Activated CD8-positive, alpha-beta memory T cell treated with anti-CD3 and anti-CD28 coated beads for 1 hour (primary cell): ENCODE data around the gene UBE2V1.
A peak's percentile ranks its signal among the peaks of the same experiment; 100 is the strongest.
"Not testable (repeated sequence)": the region's sequence is repeated elsewhere in the genome, so short reads cannot be mapped to it uniquely, and the experiment has no call there.

ENCODE experiments used
- DNase-seq, 2 donors: peaks; one replicate each; pipeline ENCODE4 v3.0.0-alpha.2; 2020; ENCODE audit warnings: low read depth in 1 of 2; ENCODE audit errors: extremely low read depth in 1 of 2

Gene UBE2V1

GRCh38 chr20:50115591-50116367 is 2.8 kb upstream of the UBE2V1 start:
- peak; percentile 76 to 82 for DNase-seq

- DNase-seq: no peak
Observed at GRCh38 chr20:50115041-50115512, 2.1 kb upstream of the UBE2V1 start.

DNA sequence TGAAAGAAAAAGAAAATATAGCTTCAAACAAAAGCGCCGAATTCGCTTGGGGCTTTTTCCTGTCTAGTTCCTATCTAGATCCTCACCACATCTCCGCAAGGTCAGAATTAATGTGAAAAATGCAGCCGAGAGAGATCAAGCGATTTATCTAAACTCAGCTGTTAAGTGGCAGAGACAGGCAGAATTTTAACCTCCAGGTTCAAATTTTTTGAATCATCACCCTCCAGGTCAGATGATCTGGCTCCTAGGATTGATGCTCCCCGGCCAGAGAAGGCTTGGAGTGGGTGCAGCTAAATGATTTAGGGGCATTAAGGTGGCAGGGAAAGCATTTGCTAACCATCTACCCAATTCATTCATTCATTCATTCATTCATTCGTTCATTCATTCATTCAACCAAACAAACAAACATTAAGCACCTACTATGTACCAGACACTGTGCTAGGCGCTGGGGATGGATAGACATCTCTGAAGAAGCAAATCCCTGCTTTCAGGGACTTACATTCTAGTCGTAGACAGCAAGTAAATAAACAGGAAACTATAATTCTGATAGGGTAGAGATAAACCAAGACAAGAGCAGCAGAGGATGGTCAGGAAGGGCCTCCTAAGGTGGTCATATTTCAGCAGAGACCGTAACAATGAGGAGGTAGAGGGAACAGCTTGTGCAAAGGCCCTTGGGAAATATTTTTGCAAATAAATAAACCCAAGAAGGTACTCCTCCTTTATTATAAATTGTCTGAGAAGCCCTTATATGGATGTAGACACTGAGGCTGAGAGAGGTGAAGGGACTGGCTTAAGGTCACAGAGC is 672 bp upstream of the UBE2V1 start:
- no peak for DNase-seq

DNA sequence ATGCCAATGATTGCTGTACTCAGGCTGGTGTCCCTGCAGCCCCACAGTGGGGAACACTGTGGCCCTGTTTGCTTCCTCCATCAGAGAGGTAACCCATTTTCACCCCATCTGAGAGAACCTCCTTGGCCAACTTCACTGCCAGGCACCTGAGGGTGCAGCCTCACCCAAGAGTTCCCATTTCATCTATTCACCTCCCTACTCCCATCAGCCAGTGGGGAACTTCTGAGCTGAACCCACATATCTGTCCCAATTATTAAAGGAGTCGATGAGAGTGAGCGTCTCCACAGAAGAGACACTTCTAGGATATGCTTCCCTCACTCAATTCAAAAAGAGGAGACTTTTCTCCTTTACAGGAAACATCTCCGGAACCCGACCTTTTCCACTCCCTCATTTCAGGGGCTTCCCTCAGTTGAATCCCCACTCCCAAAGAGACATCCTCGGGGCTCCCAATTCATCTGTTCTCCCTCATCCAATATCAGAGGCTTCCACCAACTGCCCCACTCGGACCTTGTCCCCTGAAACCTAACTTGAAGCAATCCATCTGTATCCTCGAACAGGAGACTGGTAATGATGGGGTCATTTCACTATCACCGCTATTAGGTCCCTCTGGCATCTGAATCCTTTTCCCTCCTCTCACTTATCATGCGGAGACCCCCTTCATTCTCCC is 988 bp downstream of the UBE2V1 start:
- DNase-seq: no peak

- no peak for DNase-seq
Observed at GRCh38 chr20:50111120-50111828, 1.7 kb downstream of the UBE2V1 start.

GRCh38 chr20:50110141-50111047 is 2.6 kb downstream of the UBE2V1 start:
- DNase-seq: peak in 1 of 2 donors; percentile 23

DNA sequence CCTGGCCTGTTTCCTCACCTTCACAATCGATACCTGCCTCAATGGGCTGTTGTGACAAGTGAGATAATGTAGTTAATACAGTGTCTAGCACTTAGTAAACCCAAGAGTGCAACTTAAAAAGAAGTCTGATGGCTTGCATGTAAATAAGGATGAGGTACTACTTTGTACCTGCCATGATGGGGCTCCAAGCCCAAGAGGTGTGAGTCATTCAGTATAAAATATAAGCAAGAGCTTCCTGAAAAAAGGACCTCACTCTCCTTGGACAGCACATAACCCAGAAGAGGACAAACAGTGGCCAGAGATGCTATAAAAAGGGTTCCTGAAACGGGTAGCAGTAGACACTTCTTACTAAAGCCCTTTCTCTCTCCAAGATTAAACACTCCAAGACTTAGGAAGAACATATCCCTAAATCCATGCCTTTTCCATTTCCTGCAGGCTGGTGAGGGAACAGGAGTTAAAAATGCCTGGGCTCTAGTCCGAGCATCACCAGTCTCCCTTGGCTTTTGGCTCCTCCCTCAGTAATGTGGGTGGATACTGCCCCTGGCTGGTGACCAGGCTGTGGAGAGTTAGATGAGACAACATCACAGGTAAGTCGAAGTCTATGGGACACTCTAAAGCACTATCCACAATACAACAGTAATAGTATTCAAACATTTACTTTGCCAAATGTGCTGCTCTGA is 4.3 kb downstream of the UBE2V1 start:
- DNase-seq: no peak

DNA sequence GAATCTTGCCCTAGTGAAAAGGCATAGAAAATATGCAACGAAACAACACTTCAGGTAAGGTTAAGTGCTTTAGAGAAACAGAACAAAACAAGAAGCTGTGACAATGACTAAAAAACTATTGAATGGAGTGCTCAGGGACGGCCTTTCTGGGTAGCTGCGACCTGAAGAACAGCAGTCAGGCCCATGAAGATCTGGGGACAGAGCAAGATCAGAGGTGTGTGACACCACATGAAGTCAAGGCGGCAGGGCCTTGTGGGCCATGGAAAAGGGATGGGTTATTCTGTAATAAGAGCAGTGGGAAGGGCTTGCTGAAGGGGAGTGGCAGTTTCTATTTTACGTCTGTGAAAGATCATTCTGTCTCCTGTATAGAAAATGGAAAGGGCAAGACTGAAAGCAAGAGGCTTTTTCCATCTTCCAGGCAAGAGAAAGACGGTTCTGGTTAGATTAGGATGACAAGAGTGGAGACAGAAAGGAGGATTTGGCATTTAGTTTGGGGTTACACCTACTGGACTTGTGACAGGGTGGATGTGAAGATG is 5.1 kb downstream of the UBE2V1 start:
- DNase-seq: no peak

DNA sequence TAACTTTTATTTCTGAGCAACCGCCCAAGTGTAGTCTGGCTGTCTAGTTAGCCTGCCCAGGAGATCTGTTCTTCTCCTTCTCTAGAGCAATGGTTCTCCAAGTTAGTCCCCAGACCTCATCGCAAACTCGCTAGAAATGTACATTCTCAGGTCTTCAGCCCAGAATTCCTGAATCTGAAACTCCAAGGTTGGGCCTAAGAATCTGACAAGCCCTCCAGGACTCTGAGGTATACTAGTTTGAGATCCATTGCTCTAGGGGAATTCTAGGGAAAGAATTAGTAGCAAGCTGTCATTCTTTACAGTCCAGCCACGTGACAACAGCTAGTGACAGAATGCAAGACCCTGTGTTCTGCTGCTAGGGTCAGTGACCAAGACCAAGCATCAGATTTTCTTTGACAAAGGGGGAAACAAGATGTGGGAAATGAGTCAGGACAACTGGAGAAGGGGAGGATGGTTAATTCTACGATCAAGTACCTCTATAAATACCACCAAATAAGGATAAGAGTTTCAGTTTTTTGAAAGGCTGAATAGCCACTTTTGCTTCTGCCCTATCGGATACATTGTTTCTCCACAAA is 5.8 kb downstream of the UBE2V1 start:
- no peak for DNase-seq

DNA sequence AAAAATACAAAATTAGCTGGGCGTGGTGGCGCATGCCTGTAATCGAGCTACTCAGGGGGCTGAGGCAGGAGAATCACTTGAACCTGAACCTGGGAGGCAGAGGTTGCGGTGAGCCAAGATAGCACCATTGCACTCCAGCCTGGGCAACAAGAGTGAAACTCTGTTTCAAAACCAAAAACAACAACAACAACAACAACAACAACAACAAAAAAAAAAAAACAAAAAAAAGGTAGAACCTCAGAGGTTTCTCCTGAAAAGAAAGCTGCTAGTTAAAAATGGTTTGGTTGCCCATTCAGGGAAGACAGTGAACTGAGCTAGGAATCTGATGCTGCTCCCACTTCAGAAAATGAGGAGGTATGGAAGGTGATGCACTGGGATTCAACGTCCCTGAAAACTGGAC is 6.3 kb downstream of the UBE2V1 start:
- not testable (repeated sequence) for DNase-seq

DNA sequence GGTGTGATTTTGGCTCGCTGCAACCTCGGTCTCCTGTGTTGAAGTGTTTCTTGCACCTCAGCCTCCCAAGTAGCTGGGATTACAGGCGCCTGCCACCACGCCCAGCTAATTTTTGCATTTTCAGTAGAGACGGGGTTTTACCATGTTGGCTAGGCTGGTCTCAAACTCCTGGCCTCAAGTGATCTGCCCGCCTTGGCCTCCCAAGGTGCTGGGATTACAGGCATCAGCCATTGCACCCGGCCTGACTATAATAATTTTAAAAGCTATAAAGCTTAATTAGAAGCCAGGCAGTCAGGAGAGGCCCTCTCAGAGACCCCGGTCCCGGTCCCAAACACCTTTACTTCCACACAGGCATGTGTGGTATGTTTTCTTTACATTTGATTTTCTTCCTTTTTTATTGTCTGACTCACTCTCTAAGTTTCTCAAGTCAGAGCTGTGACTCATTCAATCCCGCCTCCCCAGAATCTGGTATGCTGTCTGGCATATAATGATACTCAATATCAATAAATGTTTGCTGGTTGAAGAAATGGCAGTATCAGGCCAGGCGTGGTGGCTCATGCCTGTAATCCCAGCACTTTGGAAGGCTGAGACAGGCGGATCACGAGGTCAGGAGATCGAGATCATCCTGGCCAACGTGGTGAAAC is 9.4 kb downstream of the UBE2V1 start:
- DNase-seq: not testable (repeated sequence)

DNA sequence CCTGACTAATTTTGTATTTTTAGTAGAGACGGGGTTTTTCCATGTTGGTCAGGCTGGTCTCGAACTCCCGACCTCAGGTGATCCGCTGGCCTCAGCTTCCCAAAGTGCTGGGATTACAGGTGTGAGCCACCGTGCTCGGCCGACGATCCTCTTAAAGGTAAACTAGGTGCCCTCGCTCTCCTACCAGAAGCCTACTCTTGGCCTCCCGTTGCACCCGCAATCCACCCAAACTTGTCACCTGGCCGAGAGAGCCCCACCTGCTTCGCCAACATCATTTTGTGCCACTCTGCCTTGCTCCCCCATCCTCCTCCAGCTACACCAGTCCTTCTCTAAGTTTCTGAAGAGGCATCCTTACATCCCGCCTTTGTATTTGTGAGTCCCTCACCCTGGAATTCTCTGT is 10.4 kb downstream of the UBE2V1 start:
- not testable (repeated sequence) for DNase-seq

GRCh38 chr20:50101887-50102286 is 11.1 kb downstream of the UBE2V1 start:
- DNase-seq: no peak

DNA sequence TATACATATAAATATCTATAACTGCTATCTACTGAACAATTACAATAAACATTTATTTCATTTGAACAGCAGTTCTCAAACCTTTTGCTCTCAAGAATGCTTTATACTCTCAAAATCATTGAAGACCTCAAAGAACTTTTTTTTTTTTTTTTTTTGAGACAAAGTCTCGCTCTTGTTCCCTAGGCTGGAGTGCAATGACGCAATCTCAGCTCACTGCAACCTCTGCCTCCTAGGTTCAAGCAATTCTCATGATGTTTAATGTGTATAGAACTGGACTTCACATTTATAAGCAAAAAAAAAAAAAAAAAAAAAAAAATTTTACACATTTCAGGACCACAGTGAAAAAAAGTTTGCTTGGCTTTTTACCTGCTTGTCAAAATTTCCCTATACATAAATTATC is 11.7 kb downstream of the UBE2V1 start:
- no peak for DNase-seq

DNA sequence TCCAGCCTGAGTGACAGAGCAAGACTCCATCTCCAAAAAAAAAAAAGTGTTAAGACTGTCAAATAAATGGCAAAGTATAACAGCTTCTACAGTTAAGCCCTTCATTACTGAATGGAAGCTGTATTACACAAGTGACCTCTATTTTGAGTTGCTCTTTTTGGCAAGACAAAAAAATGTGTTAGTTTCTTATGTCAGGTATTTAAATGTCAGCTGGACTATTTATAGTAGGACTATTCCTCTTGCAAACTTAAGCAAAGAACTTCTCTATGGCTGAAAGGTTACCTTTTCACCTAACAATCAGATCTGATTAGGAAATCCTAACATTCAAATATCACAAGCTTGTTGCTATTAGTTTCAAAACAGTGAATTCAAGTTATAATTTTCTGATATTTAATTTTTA is 12.4 kb downstream of the UBE2V1 start:
- DNase-seq: no peak

DNA sequence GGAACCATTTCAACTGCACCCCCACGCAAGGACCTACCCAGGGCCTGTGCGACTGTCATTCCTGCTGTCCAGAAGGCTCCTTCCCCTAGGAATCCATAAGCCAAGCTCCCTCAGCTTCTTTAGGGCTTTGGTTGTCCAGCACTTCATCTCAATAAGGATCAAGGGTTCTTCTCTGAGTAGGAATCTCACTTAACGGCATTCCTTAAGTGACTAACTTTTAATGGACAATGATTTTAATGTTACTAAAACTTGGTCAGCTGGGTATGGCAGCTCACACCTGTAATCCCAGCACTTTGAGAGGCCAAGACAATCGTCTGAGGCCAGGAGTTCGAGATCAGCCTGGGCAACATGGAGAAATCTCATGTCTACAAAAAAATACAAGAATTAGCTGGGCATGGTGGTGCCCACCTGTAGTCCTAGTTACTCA is 13.4 kb downstream of the UBE2V1 start:
- DNase-seq: no peak

GRCh38 chr20:50099113-50099512 is 13.8 kb downstream of the UBE2V1 start:
- DNase-seq: no peak

- no peak for DNase-seq
Observed at GRCh38 chr20:50098259-50098658, 14.7 kb downstream of the UBE2V1 start.
